ENCODE measurements around the gene ZNF90.
"Not testable (repeated sequence)": the region's sequence is repeated elsewhere in the genome, so short reads cannot be mapped to it uniquely, and the experiment has no call there.

The ZNF90 gene

DNA sequence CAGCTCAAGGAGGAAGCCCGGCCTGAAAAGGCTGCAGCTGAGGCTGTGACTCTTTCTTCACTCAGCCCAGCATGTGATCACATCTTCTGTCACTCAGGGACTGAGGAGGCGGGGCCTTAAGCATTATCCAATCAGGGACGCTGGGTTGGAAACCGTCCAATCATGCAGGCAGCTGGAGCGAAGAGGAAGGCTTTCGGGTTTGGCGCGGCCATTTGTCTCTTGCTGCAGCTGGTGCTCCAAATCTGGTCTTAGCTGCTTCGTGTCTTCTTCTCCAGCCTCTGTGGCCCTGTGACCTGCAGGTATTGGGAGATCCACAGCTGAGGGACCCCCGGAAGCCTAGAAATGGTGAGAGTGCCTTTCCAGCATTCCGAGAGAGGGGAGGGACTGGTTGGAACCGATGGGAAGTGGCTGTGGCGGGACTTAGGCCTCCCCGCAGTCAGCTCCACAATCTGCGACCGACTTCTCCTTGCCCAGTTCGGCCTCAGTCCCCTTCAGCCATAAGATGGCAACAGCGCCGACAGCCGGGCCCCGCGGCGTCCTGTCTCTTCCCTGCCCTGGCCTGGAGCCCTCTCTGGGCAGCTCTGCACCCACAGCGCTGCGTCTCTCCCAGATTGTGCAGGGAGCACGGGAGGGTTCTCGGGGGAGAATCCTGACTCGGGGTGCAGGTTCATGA lies at the start of gene ZNF90:
Gene ZNF90, plus strand, starts transcription at position 210 of the 673 bp plus-strand sequence. Its CDS starts 133 bp downstream, at position 343.
- DNase-seq, result peak; percentile 92

DNA sequence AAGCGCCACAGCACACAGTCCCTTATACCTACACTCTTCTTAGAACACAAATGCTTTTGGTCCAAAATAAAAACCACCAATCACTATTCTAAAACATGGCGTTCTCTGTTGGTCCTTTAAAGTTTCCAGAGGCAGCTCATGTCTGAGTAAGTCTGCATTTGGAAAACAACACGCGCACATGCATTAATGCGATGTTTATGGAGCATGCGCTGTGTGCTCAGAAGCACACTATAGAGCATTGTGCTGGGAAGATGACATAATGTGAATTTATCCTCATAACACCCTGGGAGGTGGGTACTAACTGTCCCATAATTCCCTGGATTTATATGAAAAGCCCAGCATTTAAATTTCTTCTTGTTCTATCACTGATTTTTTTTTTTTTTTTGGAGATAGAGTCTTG lies 49.2 kb upstream of the ZNF90 start:
- no peak for DNase-seq

DNA sequence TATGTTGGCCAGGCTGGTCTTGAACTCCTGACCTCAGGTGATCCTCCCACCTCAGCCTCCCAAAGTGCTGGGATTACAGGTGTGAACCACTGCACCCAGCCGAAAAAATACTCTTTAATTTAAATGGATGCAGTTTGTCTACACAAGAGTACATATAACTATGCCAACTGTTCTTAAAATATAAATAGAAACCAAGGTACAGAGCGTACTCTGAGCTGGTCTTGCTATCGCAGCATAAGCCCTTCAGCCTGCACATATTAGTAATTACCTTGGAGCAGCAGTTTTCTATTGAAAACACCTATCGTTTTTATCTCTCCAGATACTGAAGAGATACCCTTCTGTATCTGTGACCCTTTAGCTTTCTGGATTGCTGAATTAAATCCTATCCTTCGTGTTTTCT lies 41.9 kb upstream of the ZNF90 start:
- DNase-seq, result no peak

DNA sequence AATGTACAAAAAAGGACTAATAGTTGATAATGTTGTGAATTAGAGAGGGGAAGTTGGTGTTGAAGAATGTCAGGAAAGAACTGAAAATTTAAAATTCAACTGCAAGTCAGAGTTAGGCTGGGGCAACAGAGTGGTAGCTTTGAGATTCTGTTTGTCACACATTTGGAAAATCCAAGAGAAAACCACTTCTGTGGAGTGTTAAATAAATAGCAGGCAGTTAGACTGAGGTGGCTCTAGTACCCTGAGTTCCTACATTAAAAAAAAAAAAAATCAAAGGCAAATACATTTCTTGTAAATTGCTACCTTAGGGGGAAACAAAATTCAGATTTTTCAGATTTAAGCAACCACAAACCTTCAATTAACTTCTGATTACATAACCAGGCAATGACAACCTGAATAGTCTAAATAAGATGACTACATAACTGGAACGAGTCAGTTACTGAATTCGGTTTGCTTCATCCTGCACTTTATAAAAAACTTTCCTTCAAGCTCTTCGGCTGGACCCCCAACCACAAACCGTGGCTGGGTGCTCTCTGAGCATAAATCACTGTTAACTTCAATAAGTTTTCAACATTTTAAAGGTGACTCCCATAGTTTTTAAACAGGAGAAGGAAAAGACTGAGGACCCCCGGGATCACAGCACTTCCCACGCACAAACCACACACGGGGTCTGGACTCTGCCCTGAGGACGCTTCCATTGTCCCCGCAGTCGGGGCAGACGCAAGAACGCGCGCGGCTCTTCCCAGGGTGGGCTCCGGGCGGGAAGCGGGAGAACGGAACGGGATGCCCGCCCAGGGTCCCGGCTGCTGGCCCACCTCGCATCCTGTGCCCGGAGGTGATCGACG lies 39.2 kb upstream of the ZNF90 start:
- no peak for DNase-seq

DNA sequence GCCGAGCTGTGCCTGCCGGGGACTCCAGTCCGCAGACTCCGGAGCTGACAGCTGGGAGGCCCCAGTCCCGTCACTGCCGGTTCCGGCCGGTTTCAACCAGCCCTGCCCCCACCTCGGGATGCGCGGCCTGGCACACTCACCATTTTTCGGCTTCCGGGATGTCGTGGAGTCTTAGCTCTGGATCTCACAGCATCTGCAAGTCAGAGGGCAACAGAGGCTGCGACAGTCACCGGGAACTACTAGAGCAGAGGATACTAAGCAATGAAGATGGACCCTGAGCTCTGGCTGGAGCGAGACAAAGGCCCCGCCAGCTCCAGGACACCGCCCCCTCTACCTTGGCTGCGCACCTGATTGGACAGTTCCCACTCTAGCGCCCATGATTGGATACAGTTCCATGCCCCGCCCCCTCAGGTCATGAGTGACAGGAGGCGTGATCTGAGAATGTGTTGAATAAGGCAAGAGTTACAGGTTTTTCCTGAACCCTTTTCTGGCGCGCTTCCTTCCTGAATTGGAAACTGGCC lies 38.5 kb upstream of the ZNF90 start, which contains the start of gene ZNF682:
Gene ZNF682, minus strand, starts transcription at position 303 of the 521 bp plus-strand sequence. Its CDS starts 160 bp downstream, at position 143.
- DNase-seq, result peak; percentile 97

DNA sequence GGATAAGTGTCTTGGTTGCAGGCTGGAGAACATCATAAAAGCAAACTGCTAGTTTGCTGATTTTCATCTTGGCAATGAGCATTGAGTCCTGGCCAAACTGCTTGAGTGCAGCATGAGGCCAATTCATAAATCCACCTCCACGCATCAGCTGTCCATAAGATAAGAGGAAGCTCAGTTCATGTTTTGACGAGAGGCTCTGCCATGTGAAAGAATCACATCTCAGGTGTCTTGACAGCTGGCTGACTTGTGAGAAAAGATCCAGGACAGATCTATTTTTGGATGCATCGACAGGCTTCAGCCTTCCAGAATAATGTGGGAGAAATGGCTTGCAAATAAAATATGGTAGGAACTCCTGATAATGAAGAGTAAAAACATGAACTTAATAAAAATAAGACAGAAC lies 33.1 kb upstream of the ZNF90 start:
- DNase-seq, result no peak

DNA sequence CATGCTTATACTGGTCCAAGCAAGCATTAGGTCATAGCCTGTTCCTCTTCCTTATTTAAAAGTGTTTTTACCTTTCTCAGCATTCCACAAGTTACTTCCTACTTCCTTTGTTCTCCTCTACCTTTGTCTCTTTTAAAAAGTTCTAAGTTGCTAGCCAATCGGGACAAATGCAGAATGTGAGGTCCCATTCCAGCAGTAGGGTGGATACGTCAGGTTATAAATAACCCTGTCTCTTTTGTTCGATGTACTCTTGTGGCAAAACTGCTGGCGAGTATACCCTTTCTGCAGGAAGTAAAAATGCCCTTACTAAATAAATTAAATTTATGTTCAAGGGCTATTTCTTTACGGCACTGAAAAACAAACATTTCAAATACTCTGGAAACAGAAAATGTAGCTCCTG lies 32.1 kb upstream of the ZNF90 start:
- DNase-seq, result not testable (repeated sequence)

DNA sequence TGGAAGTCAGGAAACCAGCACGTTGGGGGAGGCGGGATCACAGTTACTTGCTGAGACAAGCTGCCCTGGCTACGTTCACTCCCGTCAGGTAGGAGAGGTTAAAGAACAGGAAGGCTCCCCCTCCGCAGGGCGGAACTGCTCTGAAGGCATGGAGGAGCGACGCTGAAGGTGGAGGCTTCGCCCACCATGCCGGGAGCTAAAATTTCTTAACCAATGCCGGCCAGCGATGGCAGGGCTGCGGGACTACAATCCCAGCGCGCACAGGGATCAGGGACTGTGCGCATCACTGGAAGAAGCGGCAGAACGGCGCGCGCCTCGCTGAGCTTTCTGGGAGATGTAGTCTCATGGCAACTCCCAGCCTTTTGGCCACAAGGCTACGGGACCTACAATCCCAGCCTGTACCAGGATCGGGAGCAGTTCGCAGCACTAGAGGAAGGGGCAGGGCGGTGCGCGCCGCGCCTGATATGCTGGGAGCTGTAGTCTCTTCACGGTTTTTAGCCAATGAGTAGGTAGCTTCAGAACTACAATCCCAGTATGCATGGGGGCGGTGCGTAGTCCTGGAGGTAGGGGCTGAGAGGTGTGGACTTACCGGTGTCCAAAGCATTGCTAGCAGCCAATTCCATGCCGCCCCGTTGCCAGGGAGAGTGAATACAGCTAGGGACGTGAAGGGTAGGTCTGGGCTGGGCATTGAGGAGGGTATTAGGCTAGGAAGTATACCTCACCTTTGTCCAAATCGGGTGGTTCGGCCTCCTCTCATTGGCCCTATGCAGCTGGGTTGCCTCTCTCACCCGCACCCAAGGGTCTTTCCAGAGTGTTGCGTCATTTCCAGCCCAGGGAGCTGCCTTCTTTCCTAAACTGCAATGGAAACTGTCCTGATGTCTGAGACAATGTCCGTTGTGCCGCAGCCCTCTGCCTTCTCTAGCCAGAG lies 25.7 kb upstream of the ZNF90 start:
- DNase-seq, result peak; percentile 80

DNA sequence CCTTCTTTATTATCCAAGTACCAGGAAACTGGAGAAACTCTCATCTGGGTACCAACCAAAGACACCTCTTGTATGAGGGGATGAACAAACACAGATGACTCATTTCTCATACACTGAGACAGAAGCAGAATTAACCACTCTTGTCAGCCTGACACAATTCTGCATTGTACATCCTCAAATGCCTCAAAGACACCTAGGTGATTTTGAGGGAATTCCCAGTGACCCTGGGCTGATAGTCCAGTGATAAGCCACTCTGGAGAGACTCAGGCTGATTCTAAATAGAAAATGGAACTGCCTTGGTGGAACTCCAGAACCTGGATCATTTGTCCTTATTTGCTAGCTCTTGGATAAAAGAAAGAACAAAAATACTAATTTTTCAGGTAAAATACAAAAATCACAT lies 19.1 kb upstream of the ZNF90 start:
- not testable (repeated sequence) for DNase-seq

DNA sequence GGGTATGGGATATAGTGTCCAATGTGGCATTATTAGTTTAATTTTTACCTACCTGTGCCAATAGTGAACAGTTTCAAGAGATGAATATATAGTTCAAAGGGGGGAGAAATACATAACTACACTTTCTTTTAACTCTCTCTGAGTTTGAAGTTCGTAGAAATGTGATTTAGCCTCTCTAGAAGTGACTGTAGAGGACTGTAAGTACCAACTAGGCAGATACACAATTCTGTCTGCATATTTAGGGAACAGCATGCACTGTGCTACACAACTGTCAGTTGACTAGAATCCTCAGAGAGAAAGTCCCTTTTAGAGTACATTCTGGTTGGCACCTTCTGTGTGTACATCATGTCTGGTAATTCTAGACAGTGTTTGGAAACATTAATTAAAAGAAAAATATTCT lies 17.5 kb upstream of the ZNF90 start:
- no peak for DNase-seq

DNA sequence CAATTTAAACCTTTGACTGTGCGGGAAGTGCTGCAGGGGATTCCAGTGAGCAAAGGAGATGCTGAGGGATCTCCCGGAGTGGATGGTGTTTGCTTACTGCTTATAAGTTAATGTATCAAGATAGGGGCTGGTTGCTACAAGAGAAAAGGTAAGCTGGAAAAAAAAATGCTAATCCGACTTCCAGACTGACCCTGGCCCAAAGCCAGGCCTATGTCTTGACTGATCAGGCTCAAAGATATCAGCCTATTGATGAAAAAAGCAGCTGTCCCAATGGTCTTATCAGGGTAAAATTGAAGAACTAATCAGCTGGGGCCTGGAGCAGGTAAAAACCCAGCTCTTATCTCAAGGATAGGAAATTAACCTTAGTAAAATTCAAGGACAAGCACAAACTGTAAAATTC lies 10.9 kb upstream of the ZNF90 start:
- no peak for DNase-seq

DNA sequence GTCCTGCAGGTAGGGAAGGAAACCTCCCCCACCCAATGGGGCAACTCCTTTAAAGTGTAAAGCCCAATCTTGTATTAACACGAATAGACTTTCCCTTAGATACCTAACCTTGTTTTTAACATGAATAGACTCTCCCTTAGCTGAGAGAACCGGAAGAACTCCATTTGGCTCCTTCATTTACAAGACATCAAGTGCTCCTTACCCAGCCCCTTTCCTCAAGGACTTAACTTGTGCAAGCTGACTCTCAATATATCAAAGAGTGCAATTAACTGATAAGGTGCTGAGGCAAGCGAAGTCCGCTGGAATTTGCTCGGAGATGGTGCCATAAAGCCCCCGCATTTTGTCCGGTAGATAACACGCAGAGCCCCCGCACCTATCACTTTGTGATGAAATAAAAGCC lies 9.9 kb upstream of the ZNF90 start:
- no peak for DNase-seq

DNA sequence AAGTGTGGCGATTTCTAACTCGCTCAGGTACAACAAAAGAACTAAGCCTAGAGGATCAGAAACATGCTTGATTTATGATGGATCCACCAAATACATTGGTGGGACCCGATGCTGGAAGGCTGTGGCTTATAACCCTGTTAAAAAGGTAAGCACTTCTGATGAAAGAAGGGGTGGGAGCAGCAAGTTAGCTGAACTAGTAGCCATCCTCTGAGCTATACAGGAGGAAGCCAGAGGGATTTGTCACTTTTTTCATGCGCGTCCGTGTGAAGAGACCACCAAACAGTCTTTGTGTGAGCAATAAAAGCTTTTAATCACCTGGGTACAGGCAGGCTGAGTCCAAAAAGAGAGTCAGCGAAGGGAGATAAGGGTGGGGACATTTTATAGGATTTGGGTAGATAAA lies 9.2 kb upstream of the ZNF90 start:
- DNase-seq, result not testable (repeated sequence)

DNA sequence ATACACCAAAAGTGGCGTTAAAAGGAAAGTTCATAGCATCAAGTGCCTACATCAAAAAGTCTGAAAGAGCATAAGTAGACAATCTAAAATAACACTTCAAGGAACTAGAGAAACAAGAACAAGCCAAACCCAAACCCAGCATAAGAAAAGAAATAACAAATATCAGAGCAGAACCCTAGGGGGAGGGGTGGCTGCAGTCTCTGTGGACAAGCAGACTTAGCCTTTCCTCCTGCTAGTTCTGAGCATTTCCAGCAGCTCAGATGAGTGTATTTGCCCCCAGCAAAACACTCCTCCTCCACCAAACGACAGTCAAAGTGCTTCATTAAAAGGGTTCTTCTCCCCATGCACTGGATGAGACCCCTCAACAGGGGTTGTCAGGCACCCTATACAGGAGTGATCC lies 7.1 kb upstream of the ZNF90 start:
- no peak for DNase-seq

DNA sequence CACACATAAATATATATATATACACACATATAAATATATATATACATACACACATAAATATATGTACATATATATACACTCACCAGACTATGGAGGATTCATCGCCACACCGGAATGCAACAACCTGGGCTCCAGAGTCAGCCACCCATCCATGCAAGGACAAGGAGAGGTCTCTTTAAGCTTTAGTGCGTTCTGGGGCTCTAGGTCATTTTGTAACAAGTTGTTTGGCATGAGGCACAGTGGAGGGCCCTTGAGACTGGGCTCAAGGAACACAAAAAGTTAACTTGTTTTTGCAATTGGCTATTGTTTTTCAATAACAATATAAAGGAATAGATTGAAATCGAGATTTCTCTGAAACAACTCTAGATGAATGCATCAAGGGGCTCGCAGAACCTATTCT lies 4.9 kb upstream of the ZNF90 start:
- DNase-seq, result no peak

DNA sequence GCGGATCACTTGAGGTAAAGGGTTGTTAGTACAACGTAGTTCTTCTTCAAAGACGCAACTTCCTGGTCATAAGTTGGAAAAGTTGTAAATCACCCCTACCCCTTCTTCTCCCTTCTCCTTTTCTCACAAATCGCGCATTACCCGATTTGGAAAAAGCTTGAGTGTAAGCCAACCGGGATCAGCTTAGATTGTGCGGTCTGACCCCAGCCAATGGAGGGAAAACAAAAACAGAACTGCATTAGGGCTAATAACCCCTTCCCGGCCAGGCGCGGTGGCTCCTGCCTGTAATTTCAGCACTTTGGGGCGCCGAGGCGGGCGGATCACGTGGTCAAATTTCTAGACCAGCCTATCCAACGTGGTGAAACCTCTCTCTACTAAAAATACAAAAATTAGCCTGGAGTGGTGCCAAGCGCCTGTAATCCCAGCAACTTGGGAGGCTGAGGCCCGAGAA lies 806 bp downstream of the ZNF90 start:
- DNase-seq, result peak; percentile 34

DNA sequence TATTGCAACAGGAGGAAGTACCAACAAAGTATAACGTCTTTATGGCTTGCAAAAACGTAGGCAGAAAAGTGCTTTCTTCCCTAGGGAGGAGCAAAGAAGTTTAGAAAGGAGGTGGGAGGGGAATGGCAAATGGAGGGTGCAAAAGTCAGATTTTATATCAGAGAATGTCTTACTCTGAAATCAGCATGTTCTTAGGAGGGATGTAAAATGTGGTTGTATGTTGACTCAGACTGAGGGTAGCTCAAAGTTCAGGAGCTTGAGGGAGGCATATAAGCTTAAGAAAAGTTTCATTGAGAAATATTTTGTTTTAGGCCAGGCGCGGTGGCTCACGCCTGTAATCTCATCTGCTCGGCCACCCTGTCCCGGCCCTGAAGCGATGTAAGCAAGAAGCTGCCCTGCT lies 1.7 kb downstream of the ZNF90 start:
- DNase-seq, result no peak

DNA sequence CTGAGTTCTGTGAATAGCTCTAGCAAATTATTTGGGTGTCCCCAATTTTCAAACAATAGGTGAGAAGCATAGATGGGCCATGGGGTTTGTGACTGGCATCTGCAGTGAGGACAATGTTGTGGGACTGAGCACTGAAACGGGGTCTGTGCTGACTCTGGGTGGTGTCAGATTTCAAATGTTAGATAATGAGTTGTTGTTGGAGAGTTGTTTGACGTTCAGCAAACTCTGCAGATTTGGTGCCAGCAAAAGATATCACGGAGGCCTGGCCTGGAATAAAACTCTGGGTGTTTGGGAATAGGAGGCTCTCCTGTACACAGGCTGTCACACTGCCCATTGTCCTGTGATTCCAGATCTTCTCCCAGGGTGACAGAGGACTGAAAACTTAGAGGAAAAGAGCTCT lies 2.9 kb downstream of the ZNF90 start:
- no peak for DNase-seq

DNA sequence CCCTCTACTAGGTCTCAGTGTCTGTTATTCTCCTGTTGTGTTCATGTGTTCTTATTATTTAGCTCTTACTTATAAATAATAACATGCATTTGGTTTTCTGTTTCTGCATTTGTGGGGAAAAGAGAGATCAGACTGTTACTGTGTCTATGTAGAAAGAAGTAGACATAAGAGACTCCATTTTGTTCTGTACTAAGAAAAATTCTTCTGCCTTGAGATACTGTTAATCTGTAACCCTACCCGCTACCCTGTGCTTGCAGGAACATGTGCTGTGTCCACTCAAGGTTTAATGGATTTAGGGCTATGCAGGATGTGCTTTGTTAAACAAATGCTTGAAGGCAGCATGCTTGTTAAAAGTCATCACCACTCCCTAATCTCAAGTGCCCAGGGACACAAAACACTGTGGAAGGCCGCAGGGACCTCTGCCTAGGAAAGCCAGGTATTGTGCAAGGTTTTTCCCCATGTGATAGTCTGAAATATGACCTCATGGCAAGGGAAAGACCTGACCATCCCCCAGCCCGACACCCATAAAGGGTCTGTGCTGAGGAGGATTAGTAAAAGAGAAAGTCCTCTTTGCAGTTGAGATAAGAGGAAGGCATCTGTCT lies 4.5 kb downstream of the ZNF90 start:
- not testable (repeated sequence) for DNase-seq

DNA sequence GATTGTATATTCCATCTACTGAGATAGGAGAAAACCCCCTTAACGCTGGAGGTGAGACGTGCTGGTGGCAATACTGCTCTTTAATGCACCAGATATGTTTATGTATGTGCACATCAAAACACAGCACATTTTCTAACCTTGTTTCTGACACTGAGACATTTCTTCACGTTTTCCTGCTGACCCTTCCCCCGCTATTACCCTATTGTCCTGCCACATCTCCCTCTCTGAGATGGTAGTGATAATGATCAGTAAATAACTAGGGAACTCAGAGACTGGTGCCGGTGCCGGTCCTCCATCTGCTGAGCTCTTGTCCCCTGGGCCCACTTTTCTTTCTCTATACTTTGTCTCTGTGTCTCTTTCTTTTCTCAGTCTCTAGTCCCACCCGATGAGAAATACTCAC lies 5.1 kb downstream of the ZNF90 start:
- DNase-seq, result not testable (repeated sequence)

DNA sequence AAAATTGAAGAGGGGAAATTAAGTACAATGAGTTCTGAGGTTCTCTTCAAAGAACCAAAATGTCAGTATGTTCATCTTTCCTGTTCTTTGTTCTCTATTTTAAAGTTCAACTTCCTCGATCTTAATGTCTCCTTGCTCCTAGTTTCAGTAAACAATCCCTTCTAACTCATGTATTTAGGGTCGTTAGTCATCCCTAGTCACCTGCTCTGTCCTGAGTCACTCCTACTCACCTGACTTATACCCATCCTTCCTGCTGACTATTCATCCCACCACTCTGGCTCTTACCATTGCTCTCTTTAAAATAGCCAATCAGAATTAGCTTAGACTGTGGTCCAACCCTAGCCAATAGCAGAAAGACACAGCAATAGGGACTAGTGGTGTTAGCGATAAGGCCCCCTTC lies 24.3 kb downstream of the ZNF90 start:
- DNase-seq, result no peak

DNA sequence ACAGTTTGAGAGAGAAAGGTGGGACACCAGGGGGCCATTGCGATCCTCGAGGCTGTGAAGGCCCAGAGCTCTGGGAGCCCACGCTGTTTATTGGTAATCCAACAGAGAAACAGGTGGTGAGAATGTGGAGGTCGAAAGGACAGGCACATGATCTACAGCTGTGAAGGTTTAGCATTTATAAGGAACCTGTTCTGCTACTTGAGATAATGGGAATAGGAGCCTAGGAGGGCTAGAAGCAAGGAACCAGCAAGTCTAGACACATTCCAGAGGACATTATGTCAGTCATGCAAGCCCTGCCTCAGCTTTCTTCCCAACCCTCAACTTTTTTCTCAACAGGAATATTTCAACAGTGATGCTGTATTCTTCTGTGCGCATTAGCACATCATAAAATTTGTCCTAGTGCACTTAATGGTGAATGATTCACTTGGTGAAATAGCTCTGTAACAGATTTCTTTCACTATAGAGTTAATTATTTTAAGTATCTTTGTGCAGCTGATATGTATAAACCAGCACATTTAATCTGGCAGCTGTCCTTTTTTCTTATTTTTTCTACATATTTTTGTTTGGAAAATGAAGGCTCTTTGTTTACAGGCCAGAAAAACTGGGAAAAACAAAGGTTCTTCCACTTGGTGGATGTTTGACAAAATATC lies 25.4 kb downstream of the ZNF90 start:
- no peak for DNase-seq

All from activated CD4-positive, alpha-beta T cell treated with anti-CD3 and anti-CD28 coated beads for 48 hours (primary cell).